Astrocyte of the spinal cord (primary cell): ENCODE results near the gene TMEM44.

Source experiments
- DNase-seq: peaks from one replicate; pipeline ENCODE4 v3.0.0; 2011; ENCODE audit warnings: low read depth, low spot score
- H3K4me3 ChIP-seq: 2 replicates; pipeline ENCODE4 v1.5.1; 2011; ENCODE audit warnings: low read depth, mild to moderate bottlenecking, low read length, moderate library complexity
- CTCF ChIP-seq: IDR thresholded peaks from 2 replicates; pipeline ENCODE4 v1.5.1; 2012; ENCODE audit warnings: low read depth, mild to moderate bottlenecking, low read length, inconsistent platforms
- in situ Hi-C: cut with HindIII; loops from 2 replicates; pipeline ENCODE4 v1.10.0; 2017; ENCODE audit warnings: low sequenced_read_pairs

TMEM44 gene

GRCh38 chr3:194541483-194541882, 91.7 kb downstream of the TMEM44 start:
- TF ChIP-seq CTCF = no peak
- no peak for DNase-seq
- H3K4me3 ChIP-seq = no peak overlapping the region
- in situ Hi-C loops = no loop called here

DNA sequence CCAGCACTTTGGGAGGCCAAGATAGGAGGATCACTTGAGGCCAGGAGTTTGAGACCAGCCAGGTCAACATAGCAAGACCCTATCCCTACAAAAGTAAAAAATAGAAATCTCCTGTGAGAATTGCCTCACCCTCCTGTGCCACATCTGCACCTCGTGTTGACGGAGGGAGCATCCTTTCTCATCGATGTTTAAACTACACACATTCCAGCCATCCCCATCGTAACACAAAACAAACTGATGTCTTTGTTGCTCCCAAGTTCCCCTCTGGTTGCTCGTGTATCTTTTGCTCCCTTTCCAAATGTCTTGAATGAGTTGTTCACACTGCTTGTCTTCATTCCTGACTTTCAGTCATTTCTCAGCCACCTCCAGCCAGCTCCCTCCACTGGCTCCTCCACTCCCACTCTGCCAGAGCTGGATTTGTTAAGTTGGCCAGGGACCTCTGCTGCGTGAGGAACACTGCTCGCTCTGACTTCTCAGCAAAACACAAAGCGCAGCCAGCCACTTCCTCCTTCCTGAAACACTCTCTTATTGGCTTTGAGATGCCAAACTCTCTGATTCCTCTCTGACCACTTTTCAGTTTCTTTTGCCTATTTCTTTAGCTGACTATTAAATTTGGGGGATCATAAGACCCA, 92.8 kb downstream of the TMEM44 start:
- in situ Hi-C loops = no loop called here
- no peak for DNase-seq
- no peak overlapping the region for H3K4me3 ChIP-seq
- TF ChIP-seq CTCF = no peak

DNA sequence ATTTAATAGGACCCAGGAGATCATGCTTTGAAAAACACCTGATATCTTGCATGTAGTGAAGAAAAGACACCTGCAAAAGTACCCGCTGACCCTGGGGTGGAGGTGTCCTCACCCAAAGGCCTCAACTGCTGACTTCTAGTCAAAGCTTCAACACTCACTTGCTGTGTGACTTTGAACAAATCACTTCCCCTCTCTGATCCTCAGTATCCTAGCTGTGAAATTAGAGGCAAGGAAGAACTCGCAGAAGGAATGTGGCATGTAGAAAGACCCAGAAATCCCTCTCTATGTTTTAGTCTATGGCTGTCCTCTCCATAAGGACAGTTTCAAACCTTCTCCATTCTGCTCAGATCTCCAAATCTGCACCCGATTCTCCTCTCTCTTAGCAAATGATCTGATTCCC, 93.7 kb downstream of the TMEM44 start:
- TF ChIP-seq CTCF = no peak
- H3K4me3 ChIP-seq = no peak overlapping the region
- DNase-seq = no peak
- in situ Hi-C loops = no loop called here

- no peak overlapping the region for H3K4me3 ChIP-seq
- no peak for TF ChIP-seq CTCF
- DNase-seq = peak; percentile 76
- in situ Hi-C loops = no loop called here
These were observed 95.4 kb downstream of the TMEM44 start for GRCh38 chr3:194537732-194538247.
